Thyroid gland (tissue), 4 donors: ENCODE data around the gene ALPK3. TPM values are rescaled to one million over a fixed set of nuclear protein-coding genes. Genes with fewer than 3 reads are reported as not detected.

ENCODE experiments used
- DNase-seq, 2 donors: peaks; one replicate each; pipeline ENCODE4 v3.0.0-alpha.2; 2019
- H3K27ac ChIP-seq, 3 donors: fragments of 200-600 bp; sonication (generic); 1 replicate in 2 of 3; 2 replicates in 1 of 3; pipeline ENCODE4 v1.5.1; 2016 to 2019; ENCODE audit warnings: mild to moderate bottlenecking in 1 of 3, moderate library complexity in 1 of 3
- H3K27me3 ChIP-seq: fragments of 200-600 bp; sonication (generic); one replicate; pipeline ENCODE4 v1.5.1; 2019
- H3K36me3 ChIP-seq, 2 donors: fragments of 200-600 bp; sonication (generic); one replicate each; pipeline ENCODE4 v1.5.1; 2016 to 2019
- H3K4me1 ChIP-seq, 2 donors: fragments of 200-600 bp; sonication (generic); one replicate each; pipeline ENCODE4 v1.5.1; 2017 to 2019
- H3K4me3 ChIP-seq, 3 donors: fragments of 200-600 bp; sonication (generic); replicated peaks in 1 of 3; 1 replicate in 2 of 3; 2 replicates in 1 of 3; pipeline ENCODE4 v1.5.1; 2016; ENCODE audit warnings: mild to moderate bottlenecking in 1 of 3
- H3K9me3 ChIP-seq: fragments of 200-600 bp; sonication (generic); one replicate; pipeline ENCODE4 v1.5.1; 2017
- CTCF ChIP-seq, 6 experiments: fragments of 200-600 bp in 3 of 6; fragments of 450-650 bp in 3 of 6; sonication (generic) in 3 of 6; IDR thresholded peaks; one replicate each; pipeline ENCODE4 v1.5.1; 2016 to 2019; ENCODE audit warnings: antibody characterized with exemption in 6 of 6, mild to moderate bottlenecking in 2 of 6, inconsistent platforms in 1 of 6, moderate library complexity in 1 of 6
- POLR2A ChIP-seq, 2 donors: fragments of 450-650 bp; IDR thresholded peaks; one replicate each; pipeline ENCODE4 v1.6.1; 2017; ENCODE audit warnings: antibody characterized with exemption in 2 of 2, mild to moderate bottlenecking in 2 of 2, moderate library complexity in 1 of 2
- WGBS, 2 donors: methylation state at CpG; one replicate each; pipeline ENCODE4 v1.1.5; 2017; 5-methylcytosine and 5-hydroxymethylcytosine counted together
- intact Hi-C: fragments of 100-400 bp; cut with DNase I; formaldehyde crosslinking; loops from one replicate; pipeline ENCODE4 v1.15.1; 2023
- total RNA-seq, 4 donors: library from RNA; depleted of rRNA; stranded (reverse); fragments of >200 nt; gene quantifications; one replicate each; pipeline ENCODE4 v1.2.3, GENCODE V29; 2016

ALPK3 gene
- total RNA-seq, 4 donors from 2014 or later: 5.8 to 10.4 (median 7.4) TPM

- no peak for DNase-seq
These were observed 2.6 kb downstream of the ALPK3 start for GRCh38 chr15:84819791-84820190.

GRCh38 chr15:84821501-84822021 lies 4.4 kb downstream of the ALPK3 start:
- 75 to 76% methylated on average over 8 of the region's 8 CpGs for WGBS, 2 donors
- no peaks in the 10 kb centered on the region for H3K27me3 ChIP-seq
- H3K36me3 ChIP-seq: no peaks in the 10 kb centered on the region
- TF ChIP-seq POLR2A (IDR thresholded peaks at IDR 0.05) (no peak), CTCF (IDR thresholded peaks at IDR 0.05) (no peak)
- peaks cover 27 to 36% of the 10 kb centered on the region in 2 donors for H3K4me1 ChIP-seq
- no peak overlapping the region for H3K4me3 ChIP-seq
- no peak for DNase-seq
- H3K9me3 ChIP-seq: no peaks in the 10 kb centered on the region
- no peak overlapping the region for H3K27ac ChIP-seq
- intact Hi-C loops: loop anchor here (10.0 kb wide), 1 partner anchor 103 kb away; no protein-coding TSS in a partner anchor

More at GRCh38 chr15:84819791-84820190, 2.6 kb downstream of the ALPK3 start:
- no peak for TF ChIP-seq POLR2A (IDR thresholded peaks at IDR 0.05)
- no peak for TF ChIP-seq CTCF (IDR thresholded peaks at IDR 0.05)
- Histone ChIP-seq H3K4me1 (peaks cover 27 to 36% of the 10 kb centered on the region in 2 donors), H3K4me3 (no peak overlapping the region), H3K9me3 (no peaks in the 10 kb centered on the region), H3K27ac (peak overlapping the region in 2 of 3 donors; percentile 73 to 80), H3K27me3 (no peaks in the 10 kb centered on the region), H3K36me3 (no peaks in the 10 kb centered on the region)
- 69 to 100% methylated on average over 1 to 2 of the region's 2 CpGs for WGBS, 2 donors
- intact Hi-C loops: loop anchor here (10.0 kb wide), 1 partner anchor 105 kb away; no protein-coding TSS in a partner anchor

GRCh38 chr15:84822653-84823281 lies 5.6 kb downstream of the ALPK3 start:
- intact Hi-C loops: loop anchor here (10.0 kb wide), 1 partner anchor 102 kb away; no protein-coding TSS in a partner anchor
- WGBS, 2 donors: 86 to 92% methylated on average over 4 of the region's 4 CpGs
- H3K27me3 ChIP-seq: no peaks in the 10 kb centered on the region
- peaks cover 21 to 27% of the 10 kb centered on the region in 2 donors for H3K4me1 ChIP-seq
- H3K9me3 ChIP-seq: no peaks in the 10 kb centered on the region
- no peak overlapping the region for H3K27ac ChIP-seq
- TF ChIP-seq POLR2A (IDR thresholded peaks at IDR 0.05) (no peak), CTCF (IDR thresholded peaks at IDR 0.05) (no peak)
- DNase-seq: no peak
- H3K36me3 ChIP-seq: no peaks in the 10 kb centered on the region
- H3K4me3 ChIP-seq: no peak overlapping the region

GRCh38 chr15:84823282-84823878 lies 6.2 kb downstream of the ALPK3 start:
- Histone ChIP-seq H3K27ac (no peak overlapping the region), H3K27me3 (no peaks in the 10 kb centered on the region), H3K4me1 (peaks cover 15 to 21% of the 10 kb centered on the region in 2 donors), H3K36me3 (no peaks in the 10 kb centered on the region), H3K4me3 (no peak overlapping the region), H3K9me3 (no peaks in the 10 kb centered on the region)
- no peak for DNase-seq
- 92 to 94% methylated on average over 3 of the region's 3 CpGs for WGBS, 2 donors
- TF ChIP-seq POLR2A (IDR thresholded peaks at IDR 0.05): no peak
- TF ChIP-seq CTCF (IDR thresholded peaks at IDR 0.05): no peak
- intact Hi-C loops: loop anchor here (10.0 kb wide), 1 partner anchor 101 kb away; no protein-coding TSS in a partner anchor
